Glutamatergic neuron (in vitro differentiated cells): Measurements from ENCODE around the gene INHBC. TPM values are rescaled to one million over a fixed set of nuclear protein-coding genes. Genes with fewer than 3 reads are reported as not detected.

ENCODE experiments used
- DNase-seq: peaks from one replicate; pipeline ENCODE4 v3.0.0; 2022
- H3K27ac Mint-ChIP-seq: one replicate; pipeline ENCODE4 v1.8.0; 2020; ENCODE audit warnings: mild to moderate bottlenecking, mixed read lengths, inconsistent platforms; ENCODE audit not compliant: unreplicated experiment
- H3K27me3 Mint-ChIP-seq: one replicate; pipeline ENCODE4 v1.8.0; 2020; ENCODE audit warnings: mild to moderate bottlenecking, moderate library complexity, mixed read lengths, inconsistent platforms; ENCODE audit not compliant: unreplicated experiment
- H3K36me3 Mint-ChIP-seq: one replicate; pipeline ENCODE4 v1.8.0; 2020; ENCODE audit warnings: mild to moderate bottlenecking, mixed read lengths, inconsistent platforms; ENCODE audit not compliant: unreplicated experiment
- H3K4me1 Mint-ChIP-seq: one replicate; pipeline ENCODE4 v1.8.0; 2020; ENCODE audit warnings: mild to moderate bottlenecking, low read depth, mixed read lengths, inconsistent platforms; ENCODE audit not compliant: unreplicated experiment
- H3K4me3 Mint-ChIP-seq: one replicate; pipeline ENCODE4 v1.8.0; 2020; ENCODE audit warnings: mild to moderate bottlenecking, mixed read lengths, inconsistent platforms; ENCODE audit not compliant: unreplicated experiment
- H3K9me3 Mint-ChIP-seq: one replicate; pipeline ENCODE4 v1.8.0; 2020; ENCODE audit warnings: mild to moderate bottlenecking, moderate library complexity, mixed read lengths, inconsistent platforms; ENCODE audit not compliant: unreplicated experiment
- total RNA-seq: library from RNA; stranded (reverse); fragmentation: NEBNext Ultra II Directional; extraction: Animal tissue kit (Norgen Biotek cat#: 25700); gene quantifications from one replicate; pipeline ENCODE4 v1.2.1, GENCODE V29; 2021; ENCODE audit not compliant: unreplicated experiment
- TF ChIP-seq, protein P1 (sequence below): fragments of 200-600 bp; sonication (generic); IDR thresholded peaks from one replicate; pipeline ENCODE4 v1.5.0; 2021; ENCODE audit not compliant: partially characterized antibody, unreplicated experiment

The INHBC gene
- total RNA-seq, 1 donor from 2014 or later: not detected

DNA sequence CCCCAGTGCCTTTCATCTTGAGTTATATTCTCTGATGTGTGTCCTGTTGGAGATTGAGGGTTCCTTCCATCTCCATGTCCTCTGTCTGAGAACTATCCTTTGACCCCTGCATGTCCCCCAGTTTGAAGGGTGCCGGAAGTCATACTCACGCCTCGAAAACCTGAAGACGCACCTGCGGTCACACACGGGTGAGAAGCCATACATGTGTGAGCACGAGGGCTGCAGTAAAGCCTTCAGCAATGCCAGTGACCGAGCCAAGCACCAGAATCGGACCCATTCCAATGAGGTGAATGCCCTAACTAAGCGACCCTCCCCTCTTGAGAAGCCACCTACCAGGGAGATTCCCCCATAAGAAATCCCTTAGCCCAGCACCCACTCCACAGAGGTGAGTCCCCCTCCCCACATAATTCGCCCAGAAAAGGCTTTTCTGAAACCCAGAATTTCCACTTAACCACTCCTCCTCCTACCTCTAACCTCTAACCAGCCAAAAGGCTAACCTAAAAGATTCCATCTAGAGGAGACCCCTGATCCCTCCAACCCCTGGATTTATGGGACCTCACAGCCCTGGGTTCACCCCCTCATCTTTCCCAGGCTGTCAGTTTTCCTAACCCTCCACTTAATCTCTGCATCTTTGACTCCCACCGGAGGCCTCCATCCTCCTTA, 32.8 kb downstream of the INHBC start:
- Mint-ChIP-seq H3K27me3 (peaks cover 17% of the 10 kb centered on the region), H3K4me3 (peak overlapping the region; percentile 0), H3K36me3 (peaks cover 5% of the 10 kb centered on the region), H3K9me3 (peaks cover 8% of the 10 kb centered on the region), H3K27ac (peak overlapping the region; percentile 29), H3K4me1 (peaks cover 4% of the 10 kb centered on the region)
- DNase-seq: no peak
- TF ChIP-seq, protein P1, sequence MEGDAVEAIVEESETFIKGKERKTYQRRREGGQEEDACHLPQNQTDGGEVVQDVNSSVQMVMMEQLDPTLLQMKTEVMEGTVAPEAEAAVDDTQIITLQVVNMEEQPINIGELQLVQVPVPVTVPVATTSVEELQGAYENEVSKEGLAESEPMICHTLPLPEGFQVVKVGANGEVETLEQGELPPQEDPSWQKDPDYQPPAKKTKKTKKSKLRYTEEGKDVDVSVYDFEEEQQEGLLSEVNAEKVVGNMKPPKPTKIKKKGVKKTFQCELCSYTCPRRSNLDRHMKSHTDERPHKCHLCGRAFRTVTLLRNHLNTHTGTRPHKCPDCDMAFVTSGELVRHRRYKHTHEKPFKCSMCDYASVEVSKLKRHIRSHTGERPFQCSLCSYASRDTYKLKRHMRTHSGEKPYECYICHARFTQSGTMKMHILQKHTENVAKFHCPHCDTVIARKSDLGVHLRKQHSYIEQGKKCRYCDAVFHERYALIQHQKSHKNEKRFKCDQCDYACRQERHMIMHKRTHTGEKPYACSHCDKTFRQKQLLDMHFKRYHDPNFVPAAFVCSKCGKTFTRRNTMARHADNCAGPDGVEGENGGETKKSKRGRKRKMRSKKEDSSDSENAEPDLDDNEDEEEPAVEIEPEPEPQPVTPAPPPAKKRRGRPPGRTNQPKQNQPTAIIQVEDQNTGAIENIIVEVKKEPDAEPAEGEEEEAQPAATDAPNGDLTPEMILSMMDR: no peak

DNA sequence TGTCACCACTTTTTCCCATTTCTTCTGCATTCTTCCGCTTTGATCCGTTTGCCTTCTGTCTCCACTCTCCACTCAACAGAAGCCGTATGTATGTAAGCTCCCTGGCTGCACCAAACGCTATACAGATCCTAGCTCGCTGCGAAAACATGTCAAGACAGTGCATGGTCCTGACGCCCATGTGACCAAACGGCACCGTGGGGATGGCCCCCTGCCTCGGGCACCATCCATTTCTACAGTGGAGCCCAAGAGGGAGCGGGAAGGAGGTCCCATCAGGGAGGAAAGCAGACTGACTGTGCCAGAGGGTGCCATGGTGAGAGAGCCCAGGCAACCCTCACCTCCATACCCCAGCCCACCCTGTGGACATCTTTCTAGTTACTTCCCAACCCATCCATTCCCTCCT, 33.3 kb downstream of the INHBC start:
- Mint-ChIP-seq H3K36me3 (peaks cover 9% of the 10 kb centered on the region), H3K4me1 (peaks cover under 1% of the 10 kb centered on the region), H3K27me3 (peaks cover 14% of the 10 kb centered on the region), H3K27ac (no peak overlapping the region), H3K4me3 (peak overlapping the region; percentile 0), H3K9me3 (peaks cover 4% of the 10 kb centered on the region)
- TF ChIP-seq, protein P1: no peak
- DNase-seq: no peak

DNA sequence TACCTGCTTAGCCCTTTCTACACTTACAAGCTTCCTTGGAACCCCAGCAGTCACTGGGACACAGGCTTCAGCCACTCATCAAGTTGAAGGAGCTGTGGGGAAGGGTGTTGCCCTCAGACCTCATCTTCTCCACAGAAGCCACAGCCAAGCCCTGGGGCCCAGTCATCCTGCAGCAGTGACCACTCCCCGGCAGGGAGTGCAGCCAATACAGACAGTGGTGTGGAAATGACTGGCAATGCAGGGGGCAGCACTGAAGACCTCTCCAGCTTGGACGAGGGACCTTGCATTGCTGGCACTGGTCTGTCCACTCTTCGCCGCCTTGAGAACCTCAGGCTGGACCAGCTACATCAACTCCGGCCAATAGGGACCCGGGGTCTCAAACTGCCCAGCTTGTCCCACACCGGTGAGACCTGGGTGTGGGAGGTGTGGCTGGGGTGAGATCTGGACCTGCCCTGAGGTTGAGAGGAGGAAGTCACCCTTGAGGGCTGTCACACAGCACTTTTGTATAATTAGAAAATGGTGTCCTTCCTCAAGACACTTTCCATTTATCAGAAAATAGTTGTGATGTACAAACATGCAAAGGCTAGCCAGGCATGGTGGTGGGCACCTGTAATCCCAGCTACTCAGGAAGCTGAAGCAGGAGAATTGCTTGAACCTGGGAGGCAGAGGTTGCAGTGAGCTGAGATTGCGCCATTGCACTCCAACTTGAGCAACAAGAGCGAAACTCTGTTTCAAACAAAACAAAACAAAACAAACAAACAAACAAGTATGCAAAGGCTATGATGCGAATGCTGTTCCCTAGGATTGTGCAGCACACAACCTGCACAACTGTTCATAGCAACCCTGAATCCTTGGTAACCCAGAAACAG, 34.9 kb downstream of the INHBC start:
- peaks cover 8% of the 10 kb centered on the region for H3K9me3 Mint-ChIP-seq
- no peak for DNase-seq
- H3K36me3 Mint-ChIP-seq: peaks cover 22% of the 10 kb centered on the region
- TF ChIP-seq, protein P1: no peak
- H3K4me1 Mint-ChIP-seq: no peaks in the 10 kb centered on the region
- no peak overlapping the region for H3K27ac Mint-ChIP-seq
- H3K4me3 Mint-ChIP-seq: no peak overlapping the region
- peaks cover 12% of the 10 kb centered on the region for H3K27me3 Mint-ChIP-seq

DNA sequence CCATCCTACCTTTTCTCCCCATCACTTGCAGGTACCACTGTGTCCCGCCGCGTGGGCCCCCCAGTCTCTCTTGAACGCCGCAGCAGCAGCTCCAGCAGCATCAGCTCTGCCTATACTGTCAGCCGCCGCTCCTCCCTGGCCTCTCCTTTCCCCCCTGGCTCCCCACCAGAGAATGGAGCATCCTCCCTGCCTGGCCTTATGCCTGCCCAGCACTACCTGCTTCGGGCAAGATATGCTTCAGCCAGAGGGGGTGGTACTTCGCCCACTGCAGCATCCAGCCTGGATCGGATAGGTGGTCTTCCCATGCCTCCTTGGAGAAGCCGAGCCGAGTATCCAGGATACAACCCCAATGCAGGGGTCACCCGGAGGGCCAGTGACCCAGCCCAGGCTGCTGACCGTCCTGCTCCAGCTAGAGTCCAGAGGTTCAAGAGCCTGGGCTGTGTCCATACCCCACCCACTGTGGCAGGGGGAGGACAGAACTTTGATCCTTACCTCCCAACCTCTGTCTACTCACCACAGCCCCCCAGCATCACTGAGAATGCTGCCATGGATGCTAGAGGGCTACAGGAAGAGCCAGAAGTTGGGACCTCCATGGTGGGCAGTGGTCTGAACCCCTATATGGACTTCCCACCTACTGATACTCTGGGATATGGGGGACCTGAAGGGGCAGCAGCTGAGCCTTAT, 35.8 kb downstream of the INHBC start:
- no peak overlapping the region for H3K27ac Mint-ChIP-seq
- TF ChIP-seq, protein P1: no peak
- no peaks in the 10 kb centered on the region for H3K4me1 Mint-ChIP-seq
- peaks cover 10% of the 10 kb centered on the region for H3K27me3 Mint-ChIP-seq
- H3K9me3 Mint-ChIP-seq: peaks cover 8% of the 10 kb centered on the region
- peaks cover 26% of the 10 kb centered on the region for H3K36me3 Mint-ChIP-seq
- DNase-seq: no peak
- no peak overlapping the region for H3K4me3 Mint-ChIP-seq
